Measurements from ENCODE around the gene NYNRIN. TPM values are rescaled to one million over a fixed set of nuclear protein-coding genes. Genes with fewer than 3 reads are reported as not detected.

The NYNRIN gene
- total RNA-seq, 1 experiment from 2014 or later: 16.6 TPM

- TF ChIP-seq ZNF219 (CRISPR knock-in tag; IDR thresholded peaks at IDR 0.05; ENCODE audit: borderline replicate concordance) (no peak), CREB1 (CRISPR knock-in tag; IDR thresholded peaks at IDR 0.05) (no peak), NFE2L1 (CRISPR knock-in tag; IDR thresholded peaks at IDR 0.05) (no peak), TEAD1 (CRISPR knock-in tag; IDR thresholded peaks at IDR 0.05) (no peak), ETV6 (CRISPR knock-in tag; IDR thresholded peaks at IDR 0.05) (no peak), PRRX2 (CRISPR knock-in tag; IDR thresholded peaks at IDR 0.05) (no peak), STAT6 (CRISPR knock-in tag; conservative IDR thresholded peaks at IDR 0.05; ENCODE audit: low read depth) (no peak), NFATC4 (CRISPR knock-in tag; IDR thresholded peaks at IDR 0.05) (no peak), ARID4B (CRISPR knock-in tag; IDR thresholded peaks at IDR 0.05; ENCODE audit: borderline replicate concordance) (0 out of 2 replicates have a peak, but pooled peaks have one; percentile 30), FOXP1 (CRISPR knock-in tag; IDR thresholded peaks at IDR 0.05; ENCODE audit: borderline replicate concordance) (no peak), HMGXB4 (CRISPR knock-in tag; IDR thresholded peaks at IDR 0.05) (no peak)
Observed at GRCh38 chr14:24429395-24430142, 30.8 kb downstream of the NYNRIN start, which contains the start of the genes CBLN3 and KHNYN (continued).

GRCh38 chr14:24430143-24430681, 31.4 kb downstream of the NYNRIN start:
- Mint-ChIP-seq H3K27me3 (ENCODE audit: low read depth) (peaks cover 17% of the 10 kb centered on the region), H3K36me3 (peaks cover 10% of the 10 kb centered on the region), H3K9me3 (no peaks in the 10 kb centered on the region), H3K27ac (no peak overlapping the region), H3K4me1 (peaks cover 31% of the 10 kb centered on the region), H3K4me3 (peak overlapping the region; percentile 74)
- TF ChIP-seq GABPB1 (CRISPR knock-in tag; IDR thresholded peaks at IDR 0.05): peak; percentile 31; the same call in 1 of the 2 replicates
- TF ChIP-seq FOXK1 (CRISPR knock-in tag; IDR thresholded peaks at IDR 0.05): no peak; the same call in 1 of the 2 replicates
- peak; percentile 36; the same call in 1 of the 2 replicates for TF ChIP-seq SP1 (CRISPR knock-in tag; conservative IDR thresholded peaks at IDR 0.05)
- DNase-seq (ENCODE audit: low spot score) (peak; percentile 70), ATAC-seq (peak; percentile 53)
- ChIA-PET CTCF (interaction anchor here (0.6 to 11.4 kb wide), 25 partner anchors 9 to 216 kb away, joined by 3 to 518 read pairs (median 18); partner anchors contain the start of genes ADCY4, CHMP4A, CIDEB and DHRS1), POLR2A (interaction anchor here (0.5 to 3.3 kb wide), 6 partner anchors 12 to 1809 kb away, joined by 3 to 23 read pairs (median 6); no protein-coding TSS in a partner anchor)

Measured in WTC11 (cell line).